SK-N-SH treated with all-trans-retinoic acid at 6 μM for 48 hours (cell line): ENCODE data around the gene ATP10B.

ENCODE experiments used
- ATAC-seq: fragments of 200-7000 bp; cut with Tn5 transposase; 3 replicates; pipeline ENCODE4 v1.9.1; 2020; ENCODE audit warnings: mild to moderate bottlenecking, moderate library complexity
- ARNTL ChIP-seq: fragments of 450-650 bp; formaldehyde crosslinking; IDR thresholded peaks from 2 replicates; pipeline ENCODE4 v1.5.0; 2020; ENCODE audit warnings: low read depth, mild to moderate bottlenecking, moderate library complexity, borderline replicate concordance
- BACH2 ChIP-seq: fragments of 250-450 bp; sonication (Bioruptor Pico); IDR thresholded peaks from 2 replicates; pipeline ENCODE4 v1.9.0; 2021; ENCODE audit warnings: mild to moderate bottlenecking, borderline replicate concordance
- CSDC2 ChIP-seq: fragments of 250-450 bp; sonication (Bioruptor Pico); IDR thresholded peaks from 2 replicates; pipeline ENCODE4 v1.5.0; 2020; ENCODE audit warnings: mild to moderate bottlenecking, moderate library complexity
- ESRRG ChIP-seq: fragments of 250-450 bp; sonication (Bioruptor Pico); IDR thresholded peaks from 2 replicates; pipeline ENCODE4 v1.6.1; 2021; ENCODE audit warnings: mild to moderate bottlenecking
- GLIS3 ChIP-seq: fragments of 250-450 bp; sonication (Bioruptor Pico); IDR thresholded peaks from 2 replicates; pipeline ENCODE4 v1.5.0; 2020; ENCODE audit warnings: mild to moderate bottlenecking, moderate library complexity
- ISL1 ChIP-seq: fragments of 250-450 bp; sonication (Bioruptor Pico); IDR thresholded peaks from 2 replicates; pipeline ENCODE4 v2.1.2; 2022; ENCODE audit warnings: mild to moderate bottlenecking, moderate library complexity
- PPARA ChIP-seq: fragments of 250-450 bp; sonication (Bioruptor Pico); IDR thresholded peaks from 2 replicates; pipeline ENCODE4 v1.5.0; 2020; ENCODE audit warnings: mild to moderate bottlenecking, borderline replicate concordance
- SNAI2 ChIP-seq: fragments of 250-450 bp; sonication (Bioruptor Pico); IDR thresholded peaks from 2 replicates; pipeline ENCODE4 v1.5.0; 2020; ENCODE audit warnings: mild to moderate bottlenecking, moderate library complexity
- TCF4 ChIP-seq: fragments of 250-450 bp; sonication (Bioruptor Pico); IDR thresholded peaks from 2 replicates; pipeline ENCODE4 v1.8.0; 2021; ENCODE audit warnings: mild to moderate bottlenecking, moderate library complexity, borderline replicate concordance
- TOX ChIP-seq: fragments of 250-450 bp; sonication (Bioruptor Pico); IDR thresholded peaks from 2 replicates; pipeline ENCODE4 v1.8.0; 2021; ENCODE audit warnings: mild to moderate bottlenecking, moderate library complexity, borderline replicate concordance
- ZC3H10 ChIP-seq: fragments of 250-450 bp; sonication (Bioruptor Pico); IDR thresholded peaks from 2 replicates; pipeline ENCODE4 v1.5.1; 2021; ENCODE audit warnings: mild to moderate bottlenecking, moderate library complexity
- ZFP3 ChIP-seq: fragments of 250-450 bp; sonication (Bioruptor Pico); IDR thresholded peaks from 2 replicates; pipeline ENCODE4 v1.5.0; 2020; ENCODE audit warnings: mild to moderate bottlenecking, moderate library complexity
- ZNF565 ChIP-seq: fragments of 450-650 bp; formaldehyde crosslinking; conservative IDR thresholded peaks from 2 replicates; pipeline ENCODE4 v1.5.0; 2020; ENCODE audit warnings: low read depth, mild to moderate bottlenecking, moderate library complexity
- ZNF70 ChIP-seq: fragments of 450-650 bp; formaldehyde crosslinking; IDR thresholded peaks from 2 replicates; pipeline ENCODE4 v1.5.0; 2020; ENCODE audit warnings: mild to moderate bottlenecking, moderate library complexity
- TF ChIP-seq, protein P1 (sequence below): fragments of 250-450 bp; sonication (Bioruptor Pico); IDR thresholded peaks from 2 replicates; pipeline ENCODE4 v1.5.1; 2020; ENCODE audit warnings: low read depth, mild to moderate bottlenecking, moderate library complexity
- TF ChIP-seq, protein P2 (sequence below): fragments of 250-450 bp; sonication (Bioruptor Pico); IDR thresholded peaks from 2 replicates; pipeline ENCODE4 v1.5.0; 2020; ENCODE audit warnings: mild to moderate bottlenecking, moderate library complexity
- TF ChIP-seq, protein P3 (sequence below): fragments of 250-450 bp; sonication (Bioruptor Pico); IDR thresholded peaks from 2 replicates; pipeline ENCODE4 v1.8.0; 2021; ENCODE audit warnings: low read depth, mild to moderate bottlenecking, moderate library complexity, borderline replicate concordance
- TF ChIP-seq, protein P4 (sequence below): fragments of 250-450 bp; sonication (Bioruptor Pico); IDR thresholded peaks from 2 replicates; pipeline ENCODE4 v1.5.1; 2021; ENCODE audit warnings: mild to moderate bottlenecking, moderate library complexity
- TF ChIP-seq, protein P5 (sequence below): fragments of 250-450 bp; sonication (Bioruptor Pico); IDR thresholded peaks from 2 replicates; pipeline ENCODE4 v1.8.0; 2020; ENCODE audit warnings: mild to moderate bottlenecking, moderate library complexity, borderline replicate concordance

ATP10B gene

DNA sequence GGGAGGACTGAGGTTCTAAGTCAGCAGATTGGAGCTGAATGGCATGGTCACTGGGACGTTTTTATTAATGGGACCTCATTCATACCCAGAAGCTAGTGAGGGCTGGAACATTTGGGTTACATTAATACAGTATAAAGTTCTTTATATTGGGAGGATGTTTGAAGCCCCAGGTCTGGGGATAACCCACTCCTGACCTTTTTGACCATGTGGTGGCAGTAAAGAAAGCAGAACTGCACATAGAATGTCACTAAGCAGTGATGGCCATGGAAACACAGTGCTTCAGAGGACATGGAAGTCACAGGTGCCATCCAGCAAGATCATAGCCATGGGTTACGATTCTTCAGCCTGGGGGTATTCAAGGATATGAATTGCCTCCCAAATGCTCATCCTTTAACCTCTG lies 176.0 kb downstream of the ATP10B start:
- TF ChIP-seq, protein P1, sequence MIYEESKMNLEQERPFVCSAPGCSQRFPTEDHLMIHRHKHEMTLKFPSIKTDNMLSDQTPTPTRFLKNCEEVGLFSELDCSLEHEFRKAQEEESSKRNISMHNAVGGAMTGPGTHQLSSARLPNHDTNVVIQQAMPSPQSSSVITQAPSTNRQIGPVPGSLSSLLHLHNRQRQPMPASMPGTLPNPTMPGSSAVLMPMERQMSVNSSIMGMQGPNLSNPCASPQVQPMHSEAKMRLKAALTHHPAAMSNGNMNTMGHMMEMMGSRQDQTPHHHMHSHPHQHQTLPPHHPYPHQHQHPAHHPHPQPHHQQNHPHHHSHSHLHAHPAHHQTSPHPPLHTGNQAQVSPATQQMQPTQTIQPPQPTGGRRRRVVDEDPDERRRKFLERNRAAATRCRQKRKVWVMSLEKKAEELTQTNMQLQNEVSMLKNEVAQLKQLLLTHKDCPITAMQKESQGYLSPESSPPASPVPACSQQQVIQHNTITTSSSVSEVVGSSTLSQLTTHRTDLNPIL (CRISPR knock-in tag), result no peak
- no peak for TF ChIP-seq ZNF70 (CRISPR knock-in tag)
- no peak for TF ChIP-seq ISL1
- TF ChIP-seq BACH2 (CRISPR knock-in tag), result no peak
- TF ChIP-seq, protein P2, sequence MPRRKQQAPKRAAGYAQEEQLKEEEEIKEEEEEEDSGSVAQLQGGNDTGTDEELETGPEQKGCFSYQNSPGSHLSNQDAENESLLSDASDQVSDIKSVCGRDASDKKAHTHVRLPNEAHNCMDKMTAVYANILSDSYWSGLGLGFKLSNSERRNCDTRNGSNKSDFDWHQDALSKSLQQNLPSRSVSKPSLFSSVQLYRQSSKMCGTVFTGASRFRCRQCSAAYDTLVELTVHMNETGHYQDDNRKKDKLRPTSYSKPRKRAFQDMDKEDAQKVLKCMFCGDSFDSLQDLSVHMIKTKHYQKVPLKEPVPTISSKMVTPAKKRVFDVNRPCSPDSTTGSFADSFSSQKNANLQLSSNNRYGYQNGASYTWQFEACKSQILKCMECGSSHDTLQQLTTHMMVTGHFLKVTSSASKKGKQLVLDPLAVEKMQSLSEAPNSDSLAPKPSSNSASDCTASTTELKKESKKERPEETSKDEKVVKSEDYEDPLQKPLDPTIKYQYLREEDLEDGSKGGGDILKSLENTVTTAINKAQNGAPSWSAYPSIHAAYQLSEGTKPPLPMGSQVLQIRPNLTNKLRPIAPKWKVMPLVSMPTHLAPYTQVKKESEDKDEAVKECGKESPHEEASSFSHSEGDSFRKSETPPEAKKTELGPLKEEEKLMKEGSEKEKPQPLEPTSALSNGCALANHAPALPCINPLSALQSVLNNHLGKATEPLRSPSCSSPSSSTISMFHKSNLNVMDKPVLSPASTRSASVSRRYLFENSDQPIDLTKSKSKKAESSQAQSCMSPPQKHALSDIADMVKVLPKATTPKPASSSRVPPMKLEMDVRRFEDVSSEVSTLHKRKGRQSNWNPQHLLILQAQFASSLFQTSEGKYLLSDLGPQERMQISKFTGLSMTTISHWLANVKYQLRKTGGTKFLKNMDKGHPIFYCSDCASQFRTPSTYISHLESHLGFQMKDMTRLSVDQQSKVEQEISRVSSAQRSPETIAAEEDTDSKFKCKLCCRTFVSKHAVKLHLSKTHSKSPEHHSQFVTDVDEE (CRISPR knock-in tag), result no peak
- TF ChIP-seq GLIS3 (CRISPR knock-in tag), result no peak
- TF ChIP-seq ZNF565, result no peak
- ATAC-seq, result no peak

DNA sequence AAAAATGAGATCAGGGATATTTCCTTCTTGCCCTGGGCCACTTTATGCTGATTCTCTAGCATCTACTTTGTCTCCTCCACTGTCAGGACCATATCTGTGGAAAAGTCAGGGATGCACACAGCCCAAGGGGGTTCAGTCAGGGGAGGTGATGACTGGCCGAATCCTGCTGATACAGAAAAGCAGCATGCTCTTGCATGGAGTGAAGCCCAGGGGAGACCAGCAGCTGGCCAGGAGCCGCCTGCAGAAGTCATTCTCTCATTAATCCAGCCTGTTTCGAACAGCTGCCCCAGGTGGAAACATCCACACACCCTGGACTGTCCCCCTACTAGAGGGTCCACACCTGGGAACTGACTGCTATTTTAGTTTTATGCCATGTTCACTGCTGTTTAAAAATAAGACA lies 177.1 kb downstream of the ATP10B start:
- no peak for ATAC-seq
- TF ChIP-seq SNAI2 (CRISPR knock-in tag) (no peak), PPARA (CRISPR knock-in tag) (no peak)

DNA sequence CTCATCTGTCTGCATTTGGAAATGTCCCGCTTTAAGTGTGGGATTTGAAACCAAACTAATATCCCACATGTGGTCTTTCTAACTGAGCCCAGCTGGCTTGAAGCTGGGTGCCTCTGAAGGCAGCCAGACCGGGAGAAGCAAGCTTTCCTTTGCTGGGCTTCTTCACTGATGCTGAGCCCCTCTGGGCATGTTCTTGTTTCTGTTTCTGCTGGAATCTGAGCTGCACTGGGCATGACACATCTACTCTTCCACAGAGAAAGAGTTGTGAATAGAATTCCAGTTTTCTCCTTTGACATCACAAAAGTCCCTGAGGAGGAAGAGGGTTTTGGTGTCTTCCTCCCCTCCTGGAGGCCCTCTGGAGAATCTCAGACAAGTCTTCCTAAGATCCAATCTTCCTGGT lies 179.5 kb downstream of the ATP10B start:
- no peak for ATAC-seq
- TF ChIP-seq, protein P1 (CRISPR knock-in tag), result no peak
- TF ChIP-seq, protein P3, sequence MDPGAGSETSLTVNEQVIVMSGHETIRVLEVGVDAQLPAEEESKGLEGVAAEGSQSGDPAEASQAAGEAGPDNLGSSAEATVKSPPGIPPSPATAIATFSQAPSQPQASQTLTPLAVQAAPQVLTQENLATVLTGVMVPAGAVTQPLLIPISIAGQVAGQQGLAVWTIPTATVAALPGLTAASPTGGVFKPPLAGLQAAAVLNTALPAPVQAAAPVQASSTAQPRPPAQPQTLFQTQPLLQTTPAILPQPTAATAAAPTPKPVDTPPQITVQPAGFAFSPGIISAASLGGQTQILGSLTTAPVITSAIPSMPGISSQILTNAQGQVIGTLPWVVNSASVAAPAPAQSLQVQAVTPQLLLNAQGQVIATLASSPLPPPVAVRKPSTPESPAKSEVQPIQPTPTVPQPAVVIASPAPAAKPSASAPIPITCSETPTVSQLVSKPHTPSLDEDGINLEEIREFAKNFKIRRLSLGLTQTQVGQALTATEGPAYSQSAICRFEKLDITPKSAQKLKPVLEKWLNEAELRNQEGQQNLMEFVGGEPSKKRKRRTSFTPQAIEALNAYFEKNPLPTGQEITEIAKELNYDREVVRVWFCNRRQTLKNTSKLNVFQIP, result no peak
- TF ChIP-seq CSDC2 (CRISPR knock-in tag) (no peak), ESRRG (no peak)

DNA sequence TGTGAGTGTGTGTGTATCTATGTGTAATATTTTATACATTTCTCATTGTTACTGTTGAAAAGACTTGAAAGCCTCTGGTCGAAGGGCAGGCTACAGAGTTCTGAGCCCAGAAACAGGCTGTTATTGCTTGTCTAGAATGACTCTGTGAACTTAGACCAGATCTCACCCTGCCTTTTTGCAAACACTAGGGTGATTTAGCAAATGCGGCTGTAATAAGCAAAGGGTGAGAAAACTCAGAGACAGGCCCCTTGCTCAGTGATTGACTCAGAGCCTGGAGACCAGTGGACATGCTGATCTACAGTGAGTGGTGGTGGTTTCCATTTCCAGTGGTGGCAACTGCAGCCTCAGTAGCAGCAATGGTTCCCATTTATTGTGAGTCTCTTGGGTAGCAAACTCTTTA lies 183.7 kb downstream of the ATP10B start:
- no peak for ATAC-seq
- TF ChIP-seq ZNF565, result no peak
- no peak for TF ChIP-seq ARNTL
- TF ChIP-seq, all 23 proteins: peak for 0

DNA sequence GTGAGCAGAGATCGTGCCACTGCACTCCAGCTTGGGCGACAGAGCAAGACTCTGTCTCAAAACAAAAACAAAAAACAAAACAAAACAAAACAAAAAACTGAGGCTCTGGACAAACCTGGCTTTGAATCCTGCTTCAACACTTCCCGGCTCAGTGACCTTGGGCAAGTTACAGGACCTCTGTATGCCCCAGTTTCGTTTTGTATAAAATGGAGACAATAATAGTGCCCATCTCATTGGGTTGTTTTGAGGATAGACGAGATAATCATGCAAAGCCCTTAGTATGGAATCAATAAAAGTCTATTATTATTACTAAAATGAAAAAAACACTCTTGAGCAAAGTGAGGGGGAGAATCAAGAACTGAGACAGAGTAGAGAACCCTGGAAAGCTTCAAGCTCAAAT lies 184.9 kb downstream of the ATP10B start:
- TF ChIP-seq TOX (CRISPR knock-in tag) (no peak), ISL1 (no peak), TCF4 (CRISPR knock-in tag) (no peak), GLIS3 (CRISPR knock-in tag) (no peak), ZC3H10 (CRISPR knock-in tag) (no peak)
- TF ChIP-seq, protein P1 (CRISPR knock-in tag), result no peak
- ATAC-seq, result no peak

DNA sequence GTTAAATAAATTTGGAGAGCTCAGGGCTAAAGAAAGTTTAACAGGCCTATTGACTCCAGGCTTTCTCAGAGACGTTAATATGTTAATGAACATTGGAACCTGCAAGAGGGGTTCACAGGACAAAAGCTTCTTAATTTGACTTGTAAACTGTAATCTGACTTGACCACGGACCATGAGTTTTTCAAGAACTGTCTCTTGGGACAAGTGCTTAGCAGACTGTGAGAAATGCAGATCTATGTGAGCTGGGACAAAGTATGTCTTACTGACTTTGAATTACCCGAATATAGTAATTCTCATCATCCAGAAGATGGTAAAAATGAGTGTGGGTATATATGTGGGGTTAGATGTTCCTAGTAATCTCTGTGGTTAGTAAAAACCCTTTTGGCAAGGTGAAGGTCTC lies 186.6 kb downstream of the ATP10B start:
- ATAC-seq, result no peak
- TF ChIP-seq GLIS3 (CRISPR knock-in tag), result no peak
- no peak for TF ChIP-seq ARNTL
- TF ChIP-seq SNAI2 (CRISPR knock-in tag), result no peak
- no peak for TF ChIP-seq ESRRG
- TF ChIP-seq ZFP3, result no peak
- TF ChIP-seq, protein P4, sequence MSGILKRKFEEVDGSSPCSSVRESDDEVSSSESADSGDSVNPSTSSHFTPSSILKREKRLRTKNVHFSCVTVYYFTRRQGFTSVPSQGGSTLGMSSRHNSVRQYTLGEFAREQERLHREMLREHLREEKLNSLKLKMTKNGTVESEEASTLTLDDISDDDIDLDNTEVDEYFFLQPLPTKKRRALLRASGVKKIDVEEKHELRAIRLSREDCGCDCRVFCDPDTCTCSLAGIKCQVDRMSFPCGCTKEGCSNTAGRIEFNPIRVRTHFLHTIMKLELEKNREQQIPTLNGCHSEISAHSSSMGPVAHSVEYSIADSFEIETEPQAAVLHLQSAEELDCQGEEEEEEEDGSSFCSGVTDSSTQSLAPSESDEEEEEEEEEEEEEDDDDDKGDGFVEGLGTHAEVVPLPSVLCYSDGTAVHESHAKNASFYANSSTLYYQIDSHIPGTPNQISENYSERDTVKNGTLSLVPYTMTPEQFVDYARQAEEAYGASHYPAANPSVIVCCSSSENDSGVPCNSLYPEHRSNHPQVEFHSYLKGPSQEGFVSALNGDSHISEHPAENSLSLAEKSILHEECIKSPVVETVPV (CRISPR knock-in tag), result no peak
- TF ChIP-seq, protein P5, sequence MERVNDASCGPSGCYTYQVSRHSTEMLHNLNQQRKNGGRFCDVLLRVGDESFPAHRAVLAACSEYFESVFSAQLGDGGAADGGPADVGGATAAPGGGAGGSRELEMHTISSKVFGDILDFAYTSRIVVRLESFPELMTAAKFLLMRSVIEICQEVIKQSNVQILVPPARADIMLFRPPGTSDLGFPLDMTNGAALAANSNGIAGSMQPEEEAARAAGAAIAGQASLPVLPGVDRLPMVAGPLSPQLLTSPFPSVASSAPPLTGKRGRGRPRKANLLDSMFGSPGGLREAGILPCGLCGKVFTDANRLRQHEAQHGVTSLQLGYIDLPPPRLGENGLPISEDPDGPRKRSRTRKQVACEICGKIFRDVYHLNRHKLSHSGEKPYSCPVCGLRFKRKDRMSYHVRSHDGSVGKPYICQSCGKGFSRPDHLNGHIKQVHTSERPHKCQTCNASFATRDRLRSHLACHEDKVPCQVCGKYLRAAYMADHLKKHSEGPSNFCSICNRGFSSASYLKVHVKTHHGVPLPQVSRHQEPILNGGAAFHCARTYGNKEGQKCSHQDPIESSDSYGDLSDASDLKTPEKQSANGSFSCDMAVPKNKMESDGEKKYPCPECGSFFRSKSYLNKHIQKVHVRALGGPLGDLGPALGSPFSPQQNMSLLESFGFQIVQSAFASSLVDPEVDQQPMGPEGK, result no peak
- TF ChIP-seq ISL1, result no peak
- TF ChIP-seq ZNF565, result no peak
- TF ChIP-seq CSDC2 (CRISPR knock-in tag), result no peak
- no peak for TF ChIP-seq ZC3H10 (CRISPR knock-in tag)
